Hepatocyte (in vitro differentiated cells): ENCODE data around the gene PNKP. TPM values are rescaled to one million over a fixed set of nuclear protein-coding genes. Genes with fewer than 3 reads are reported as not detected.

Source experiments
- DNase-seq: peaks from one replicate; pipeline ENCODE4 v3.0.0-alpha.2; 2016; ENCODE audit warnings: low spot score
- H2AFZ ChIP-seq: fragments of 200-600 bp; sonication (generic); 2 replicates; pipeline ENCODE4 v1.6.0; 2016; ENCODE audit warnings: antibody characterized with exemption, mild to moderate bottlenecking
- H3K27ac ChIP-seq: fragments of 200-600 bp; sonication (generic); 2 replicates; pipeline ENCODE4 v1.5.1; 2016; ENCODE audit warnings: mild to moderate bottlenecking
- H3K27me3 ChIP-seq: fragments of 200-600 bp; sonication (generic); 2 replicates; pipeline ENCODE4 v1.6.1; 2016
- H3K36me3 ChIP-seq: fragments of 200-600 bp; sonication (generic); replicated peaks from 2 replicates; pipeline ENCODE4 v1.5.1; 2016; ENCODE audit warnings: low read depth; ENCODE audit not compliant: insufficient read depth
- H3K4me1 ChIP-seq: fragments of 200-600 bp; sonication (generic); 2 replicates; pipeline ENCODE4 v1.5.1; 2016; ENCODE audit warnings: mild to moderate bottlenecking, moderate library complexity; ENCODE audit not compliant: insufficient read depth
- H3K4me2 ChIP-seq: fragments of 200-600 bp; sonication (generic); 2 replicates; pipeline ENCODE4 v1.6.0; 2016
- H3K4me3 ChIP-seq: fragments of 200-600 bp; sonication (generic); 2 replicates; pipeline ENCODE4 v1.5.1; 2016; ENCODE audit warnings: mild to moderate bottlenecking
- H3K79me2 ChIP-seq: fragments of 200-600 bp; sonication (generic); 2 replicates; pipeline ENCODE4 v1.6.0; 2017; ENCODE audit warnings: mild to moderate bottlenecking
- H3K9me2 ChIP-seq: fragments of 200-600 bp; sonication (generic); replicated peaks from 2 replicates; pipeline ENCODE4 v1.6.0; 2017; ENCODE audit warnings: mild to moderate bottlenecking; ENCODE audit not compliant: insufficient read depth
- H3K9me3 ChIP-seq: fragments of 200-600 bp; sonication (generic); 2 replicates; pipeline ENCODE4 v1.5.1; 2016; ENCODE audit warnings: low read depth, mild to moderate bottlenecking
- H4K20me1 ChIP-seq: fragments of 200-600 bp; sonication (generic); 2 replicates; pipeline ENCODE4 v1.6.0; 2016; ENCODE audit warnings: mild to moderate bottlenecking; ENCODE audit not compliant: insufficient read depth, poor library complexity, severe bottlenecking
- EZH2 ChIP-seq: fragments of 200-600 bp; sonication (generic); IDR thresholded peaks from 2 replicates; pipeline ENCODE4 v1.6.1; 2016; ENCODE audit warnings: antibody characterized with exemption, mild to moderate bottlenecking, borderline replicate concordance
- EZH2phosphoT487 ChIP-seq: fragments of 200-600 bp; sonication (generic); IDR thresholded peaks from one replicate; pipeline ENCODE4 v1.6.1; 2018; ENCODE audit warnings: antibody characterized with exemption, mild to moderate bottlenecking, low read depth, moderate library complexity; ENCODE audit not compliant: unreplicated experiment, severe bottlenecking
- WGBS: methylation state at CpG from one replicate; pipeline ENCODE4 v1.1.6; 2016; ENCODE audit warnings: low lambda C conversion rate; ENCODE audit errors: missing lambda C conversion rate; 5-methylcytosine and 5-hydroxymethylcytosine counted together
- polyA plus RNA-seq: library from polyadenylated mRNA; unstranded; fragments of >200 nt; fragmentation: Nextera tagmentation; extraction: Ambion mirVana; gene quantifications from 2 replicates; pipeline ENCODE4 v1.2.1, GENCODE V29; 2016
- total RNA-seq: library from RNA; depleted of rRNA; stranded (reverse); fragments of >200 nt; gene quantifications from 2 replicates; pipeline ENCODE4 v1.2.3, GENCODE V29; 2014
- TF ChIP-seq, protein P1 (sequence below): fragments of 200-600 bp; sonication (generic); IDR thresholded peaks from 2 replicates; pipeline ENCODE4 v1.5.1; 2016; ENCODE audit warnings: antibody characterized with exemption, mild to moderate bottlenecking; ENCODE audit not compliant: poor library complexity

Gene PNKP
- total and polyA plus RNA-seq, 2 experiments from 2014 or later = 27.0 to 68.6 TPM

DNA sequence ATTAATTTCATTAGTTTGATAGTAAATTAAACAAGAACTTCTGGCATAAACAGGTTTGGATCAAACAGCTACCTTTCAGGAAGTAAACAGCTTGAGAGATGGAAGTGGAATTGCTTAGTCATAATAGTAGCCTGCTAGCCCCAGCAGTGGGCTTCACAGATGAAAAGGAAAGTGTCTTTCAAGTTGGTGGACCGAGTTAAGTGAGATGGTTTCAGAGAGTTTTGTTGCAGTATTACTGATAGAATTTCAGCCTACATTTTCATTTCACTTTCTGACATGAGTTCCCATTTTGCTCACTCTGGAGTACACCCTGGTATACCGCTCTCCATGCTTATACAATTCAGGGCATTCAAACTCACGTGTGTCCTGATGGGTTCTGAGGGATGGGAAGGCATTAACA is 18.4 kb downstream of the PNKP start:
- TF ChIP-seq EZH2 = no peak
- TF ChIP-seq EZH2phosphoT487 = no peak
- TF ChIP-seq, protein P1, sequence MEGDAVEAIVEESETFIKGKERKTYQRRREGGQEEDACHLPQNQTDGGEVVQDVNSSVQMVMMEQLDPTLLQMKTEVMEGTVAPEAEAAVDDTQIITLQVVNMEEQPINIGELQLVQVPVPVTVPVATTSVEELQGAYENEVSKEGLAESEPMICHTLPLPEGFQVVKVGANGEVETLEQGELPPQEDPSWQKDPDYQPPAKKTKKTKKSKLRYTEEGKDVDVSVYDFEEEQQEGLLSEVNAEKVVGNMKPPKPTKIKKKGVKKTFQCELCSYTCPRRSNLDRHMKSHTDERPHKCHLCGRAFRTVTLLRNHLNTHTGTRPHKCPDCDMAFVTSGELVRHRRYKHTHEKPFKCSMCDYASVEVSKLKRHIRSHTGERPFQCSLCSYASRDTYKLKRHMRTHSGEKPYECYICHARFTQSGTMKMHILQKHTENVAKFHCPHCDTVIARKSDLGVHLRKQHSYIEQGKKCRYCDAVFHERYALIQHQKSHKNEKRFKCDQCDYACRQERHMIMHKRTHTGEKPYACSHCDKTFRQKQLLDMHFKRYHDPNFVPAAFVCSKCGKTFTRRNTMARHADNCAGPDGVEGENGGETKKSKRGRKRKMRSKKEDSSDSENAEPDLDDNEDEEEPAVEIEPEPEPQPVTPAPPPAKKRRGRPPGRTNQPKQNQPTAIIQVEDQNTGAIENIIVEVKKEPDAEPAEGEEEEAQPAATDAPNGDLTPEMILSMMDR = no peak
- peaks cover 12% of the 10 kb centered on the region for H3K4me1 ChIP-seq
- no peaks in the 10 kb centered on the region for H3K27me3 ChIP-seq
- H4K20me1 ChIP-seq = peaks cover 23% of the 10 kb centered on the region
- WGBS = 99% methylated on average over 3 of the region's 3 CpGs
- H3K9me2 ChIP-seq = no peaks in the 10 kb centered on the region
- no peak overlapping the region for H3K4me2 ChIP-seq
- DNase-seq = no peak
- no peaks in the 10 kb centered on the region for H3K36me3 ChIP-seq
- H3K27ac ChIP-seq = no peak overlapping the region
- peaks cover 44% of the 10 kb centered on the region for H3K79me2 ChIP-seq
- no peaks in the 10 kb centered on the region for H3K9me3 ChIP-seq
- no peak overlapping the region for H3K4me3 ChIP-seq
- H2AFZ ChIP-seq = no peak overlapping the region

- H3K27ac ChIP-seq = no peak overlapping the region
- WGBS = 94% methylated on average over 10 of the region's 10 CpGs
- H3K36me3 ChIP-seq = no peaks in the 10 kb centered on the region
- no peak for DNase-seq
- no peak for TF ChIP-seq EZH2phosphoT487
- TF ChIP-seq EZH2 = no peak
- TF ChIP-seq, protein P1 = no peak
- H3K4me2 ChIP-seq = no peak overlapping the region
- H4K20me1 ChIP-seq = peaks cover 14% of the 10 kb centered on the region
- peaks cover 11% of the 10 kb centered on the region for H3K4me1 ChIP-seq
- no peak overlapping the region for H2AFZ ChIP-seq
- H3K79me2 ChIP-seq = peaks cover 35% of the 10 kb centered on the region
- no peaks in the 10 kb centered on the region for H3K9me3 ChIP-seq
- H3K27me3 ChIP-seq = no peaks in the 10 kb centered on the region
- no peak overlapping the region for H3K4me3 ChIP-seq
- no peaks in the 10 kb centered on the region for H3K9me2 ChIP-seq
Observed at GRCh38 chr19:49847731-49848696, 19.4 kb downstream of the PNKP start.

DNA sequence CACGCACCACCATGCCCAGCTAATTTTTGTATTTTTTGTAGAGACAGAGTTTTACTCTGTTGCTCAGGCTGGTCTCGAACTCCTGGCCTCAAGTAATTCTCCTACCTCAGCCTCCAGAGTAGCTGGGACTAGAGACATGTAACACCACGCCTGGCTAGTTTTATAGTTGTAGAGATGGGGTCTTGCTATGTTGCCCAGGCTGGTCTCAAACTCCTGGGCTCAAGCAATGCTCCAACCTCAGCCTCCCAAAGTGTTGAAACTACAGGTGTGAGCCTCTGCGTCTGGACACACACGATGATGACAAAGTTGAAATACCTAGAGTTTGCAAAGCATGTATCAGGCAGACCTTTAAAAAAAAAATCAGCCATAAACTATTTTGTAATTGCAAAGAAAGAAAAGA is 21.0 kb downstream of the PNKP start:
- TF ChIP-seq, protein P1 = no peak
- TF ChIP-seq EZH2phosphoT487 (no peak), EZH2 (no peak)
- 95% methylated on average over 5 of the region's 5 CpGs for WGBS
- Histone ChIP-seq H3K4me3 (no peak overlapping the region), H4K20me1 (no peaks in the 10 kb centered on the region), H3K27me3 (no peaks in the 10 kb centered on the region), H3K4me2 (no peak overlapping the region), H3K4me1 (no peaks in the 10 kb centered on the region), H3K9me2 (no peaks in the 10 kb centered on the region), H3K36me3 (no peaks in the 10 kb centered on the region), H3K9me3 (no peaks in the 10 kb centered on the region), H3K79me2 (peaks cover 19% of the 10 kb centered on the region), H2AFZ (no peak overlapping the region), H3K27ac (no peak overlapping the region)
- no peak for DNase-seq
